Vagina (tissue), 2 donors: Measurements from ENCODE around the gene CTDSP1. TPM values are rescaled to one million over a fixed set of nuclear protein-coding genes. Genes with fewer than 3 reads are reported as not detected.
A peak's percentile ranks its signal among the peaks of the same experiment; 100 is the strongest.

Source experiments
- DNase-seq, 2 donors: peaks; one replicate each; pipeline ENCODE4 v3.0.0-alpha.2; 2017; ENCODE audit errors: extremely low spot score in 2 of 2
- H3K27ac ChIP-seq: fragments of 200-600 bp; sonication (generic); one replicate; pipeline ENCODE4 v1.5.1; 2019
- H3K27me3 ChIP-seq: fragments of 200-600 bp; sonication (generic); one replicate; pipeline ENCODE4 v1.5.1; 2019
- H3K36me3 ChIP-seq, 2 donors: fragments of 200-600 bp; sonication (generic); one replicate each; pipeline ENCODE4 v1.5.1; 2017 to 2019
- H3K4me1 ChIP-seq: fragments of 200-600 bp; sonication (generic); one replicate; pipeline ENCODE4 v1.5.1; 2019
- H3K4me3 ChIP-seq, 2 donors: fragments of 200-600 bp; sonication (generic); 1 replicate in 1 of 2; 2 replicates in 1 of 2; pipeline ENCODE4 v1.5.1; 2016 to 2019
- H3K9me3 ChIP-seq: fragments of 200-600 bp; sonication (generic); one replicate; pipeline ENCODE4 v1.5.1; 2019
- CTCF ChIP-seq, 3 experiments: fragments of 450-650 bp in 2 of 3; fragments of 200-600 bp in 1 of 3; sonication (generic) in 1 of 3; IDR thresholded peaks; one replicate each; pipeline ENCODE4 v1.5.1; 2017 to 2019; ENCODE audit warnings: antibody characterized with exemption in 3 of 3, mild to moderate bottlenecking in 2 of 3, moderate library complexity in 2 of 3
- POLR2A ChIP-seq, 2 donors: fragments of 450-650 bp; IDR thresholded peaks; one replicate each; pipeline ENCODE4 v1.6.1; 2017; ENCODE audit warnings: antibody characterized with exemption in 2 of 2, mild to moderate bottlenecking in 2 of 2, moderate library complexity in 2 of 2
- POLR2AphosphoS5 ChIP-seq, 2 donors: sonication (generic); formaldehyde crosslinking; IDR thresholded peaks; one replicate each; pipeline ENCODE4 v1.9.0; 2017; ENCODE audit warnings: antibody characterized with exemption in 2 of 2, mild to moderate bottlenecking in 2 of 2, low read depth in 1 of 2; ENCODE audit not compliant: insufficient read depth in 1 of 2
- intact Hi-C: fragments of 100-400 bp; cut with DNase I; formaldehyde crosslinking; loops from one replicate; pipeline ENCODE4 v1.15.1; 2023
- total RNA-seq: library from RNA; depleted of rRNA; stranded (reverse); fragments of >200 nt; gene quantifications from one replicate; pipeline ENCODE4 v1.2.3, GENCODE V29; 2016

CTDSP1 gene
- total RNA-seq, 1 donor from 2014 or later, result 103 TPM

GRCh38 chr2:218384975-218385374, 14.7 kb upstream of the CTDSP1 start:
- H3K27me3 ChIP-seq, result no peaks in the 10 kb centered on the region
- TF ChIP-seq POLR2AphosphoS5 (IDR thresholded peaks at IDR 0.05; ENCODE audit: insufficient read depth in 1 of 2, low read depth in 1 of 2) (no peak), POLR2A (IDR thresholded peaks at IDR 0.05) (no peak), CTCF (IDR thresholded peaks at IDR 0.05) (no peak)
- no peak overlapping the region for H3K4me3 ChIP-seq
- no peak for DNase-seq
- peaks cover 21% of the 10 kb centered on the region for H3K4me1 ChIP-seq
- no peak overlapping the region for H3K27ac ChIP-seq
- no peaks in the 10 kb centered on the region for H3K36me3 ChIP-seq
- intact Hi-C loops, result no loop called here
- H3K9me3 ChIP-seq, result no peaks in the 10 kb centered on the region

GRCh38 chr2:218386505-218387368, 12.9 kb upstream of the CTDSP1 start:
- no peaks in the 10 kb centered on the region for H3K9me3 ChIP-seq
- TF ChIP-seq CTCF (IDR thresholded peaks at IDR 0.05), result no peak
- no peak for TF ChIP-seq POLR2AphosphoS5 (IDR thresholded peaks at IDR 0.05; ENCODE audit: insufficient read depth in 1 of 2, low read depth in 1 of 2)
- TF ChIP-seq POLR2A (IDR thresholded peaks at IDR 0.05), result no peak
- DNase-seq, result no peak
- H3K4me3 ChIP-seq, result no peak overlapping the region
- H3K27me3 ChIP-seq, result no peaks in the 10 kb centered on the region
- intact Hi-C loops, result no loop called here
- H3K27ac ChIP-seq, result no peak overlapping the region
- H3K36me3 ChIP-seq, result no peaks in the 10 kb centered on the region
- peaks cover 21% of the 10 kb centered on the region for H3K4me1 ChIP-seq

GRCh38 chr2:218387369-218388194, 12.1 kb upstream of the CTDSP1 start:
- no peaks in the 10 kb centered on the region for H3K9me3 ChIP-seq
- intact Hi-C loops, result no loop called here
- H3K4me3 ChIP-seq, result peak overlapping the region; percentile 12 to 29
- peaks cover 21% of the 10 kb centered on the region for H3K4me1 ChIP-seq
- no peak for DNase-seq
- TF ChIP-seq POLR2A (IDR thresholded peaks at IDR 0.05) (no peak), CTCF (IDR thresholded peaks at IDR 0.05) (no peak), POLR2AphosphoS5 (IDR thresholded peaks at IDR 0.05; ENCODE audit: insufficient read depth in 1 of 2, low read depth in 1 of 2) (peak in 1 of 2 donors; percentile 56)
- no peaks in the 10 kb centered on the region for H3K27me3 ChIP-seq
- H3K27ac ChIP-seq, result peak overlapping the region; percentile 47
- no peaks in the 10 kb centered on the region for H3K36me3 ChIP-seq

GRCh38 chr2:218389333-218390150, 10.1 kb upstream of the CTDSP1 start:
- DNase-seq, result no peak
- H3K27me3 ChIP-seq, result no peaks in the 10 kb centered on the region
- TF ChIP-seq POLR2AphosphoS5 (IDR thresholded peaks at IDR 0.05; ENCODE audit: insufficient read depth in 1 of 2, low read depth in 1 of 2), result no peak
- TF ChIP-seq POLR2A (IDR thresholded peaks at IDR 0.05), result no peak
- no peak for TF ChIP-seq CTCF (IDR thresholded peaks at IDR 0.05)
- H3K4me1 ChIP-seq, result peaks cover 14% of the 10 kb centered on the region
- intact Hi-C loops, result no loop called here
- H3K4me3 ChIP-seq, result no peak overlapping the region
- H3K9me3 ChIP-seq, result no peaks in the 10 kb centered on the region
- H3K27ac ChIP-seq, result no peak overlapping the region
- H3K36me3 ChIP-seq, result no peaks in the 10 kb centered on the region
